Measurements from ENCODE around the gene TMEM59. TPM values are rescaled to one million over a fixed set of nuclear protein-coding genes. Genes with fewer than 3 reads are reported as not detected.

The TMEM59 gene, protein sequence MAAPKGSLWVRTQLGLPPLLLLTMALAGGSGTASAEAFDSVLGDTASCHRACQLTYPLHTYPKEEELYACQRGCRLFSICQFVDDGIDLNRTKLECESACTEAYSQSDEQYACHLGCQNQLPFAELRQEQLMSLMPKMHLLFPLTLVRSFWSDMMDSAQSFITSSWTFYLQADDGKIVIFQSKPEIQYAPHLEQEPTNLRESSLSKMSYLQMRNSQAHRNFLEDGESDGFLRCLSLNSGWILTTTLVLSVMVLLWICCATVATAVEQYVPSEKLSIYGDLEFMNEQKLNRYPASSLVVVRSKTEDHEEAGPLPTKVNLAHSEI
- 100 to 1,000 TPM; 282 to 326 TPM for total RNA-seq

DNA sequence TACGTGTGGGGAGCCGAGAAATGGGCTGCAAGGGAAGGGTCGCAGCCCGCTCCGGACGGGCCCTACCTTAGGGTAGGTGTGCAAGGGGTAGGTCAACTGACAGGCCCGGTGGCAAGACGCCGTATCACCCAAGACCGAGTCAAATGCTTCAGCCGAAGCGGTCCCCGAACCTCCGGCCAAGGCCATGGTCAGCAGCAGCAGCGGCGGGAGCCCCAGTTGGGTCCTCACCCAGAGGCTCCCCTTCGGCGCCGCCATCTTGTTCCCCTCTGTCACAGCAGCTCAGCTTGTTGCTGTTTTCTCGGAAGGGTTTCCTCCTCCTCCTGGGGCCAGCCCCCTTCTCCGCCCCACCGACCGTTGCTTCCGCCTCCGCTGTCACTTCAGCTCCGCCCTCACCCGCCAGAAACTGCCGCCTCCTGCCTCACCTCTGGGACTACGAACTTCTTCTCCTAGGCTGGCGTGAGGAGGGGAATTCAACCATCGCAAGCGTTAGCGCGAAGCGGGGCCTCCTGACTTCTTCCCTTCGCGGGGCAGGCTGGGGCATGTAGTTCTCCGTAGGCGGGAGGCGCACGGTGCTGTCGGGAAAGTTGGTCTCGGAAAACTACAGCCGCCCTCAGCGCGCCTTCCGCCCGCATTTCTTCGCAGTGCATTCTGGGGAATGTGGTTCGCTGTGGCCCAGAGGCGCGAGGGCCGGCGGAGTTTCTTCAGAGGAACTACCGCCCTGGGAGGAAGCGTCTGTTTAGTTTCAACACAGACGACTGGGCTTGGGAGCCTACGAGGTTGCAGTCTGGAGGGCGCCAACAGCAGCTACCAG lies at the start of gene TMEM59, which contains the start of gene TCEANC2:
Gene TMEM59 (minus strand): TSS at position 271 of the 811 bp plus-strand sequence. CDS start 16 bp downstream, at position 255.
Gene TCEANC2 (plus strand): TSS at position 675 of the 811 bp plus-strand sequence. CDS start 815 bp downstream, outside the sequence.
- Histone ChIP-seq H3K4me3 (peak within 1 kb of the TSS; percentile 85), H3K9me3 (no peaks in the 10 kb centered on the region), H3K36me3 (no peaks in the 10 kb centered on the region), H3K27ac (peak within 1 kb of the TSS; percentile 96 to 97), H3K4me1 (ENCODE audit: control insufficient read depth in 1 of 2, low read depth in 2 of 2) (peaks cover 20 to 33% of the 10 kb centered on the region in 2 donors), H3K27me3 (replicated peaks; ENCODE audit: insufficient read depth) (no peaks in the 10 kb centered on the region)
- TF ChIP-seq, protein P1, sequence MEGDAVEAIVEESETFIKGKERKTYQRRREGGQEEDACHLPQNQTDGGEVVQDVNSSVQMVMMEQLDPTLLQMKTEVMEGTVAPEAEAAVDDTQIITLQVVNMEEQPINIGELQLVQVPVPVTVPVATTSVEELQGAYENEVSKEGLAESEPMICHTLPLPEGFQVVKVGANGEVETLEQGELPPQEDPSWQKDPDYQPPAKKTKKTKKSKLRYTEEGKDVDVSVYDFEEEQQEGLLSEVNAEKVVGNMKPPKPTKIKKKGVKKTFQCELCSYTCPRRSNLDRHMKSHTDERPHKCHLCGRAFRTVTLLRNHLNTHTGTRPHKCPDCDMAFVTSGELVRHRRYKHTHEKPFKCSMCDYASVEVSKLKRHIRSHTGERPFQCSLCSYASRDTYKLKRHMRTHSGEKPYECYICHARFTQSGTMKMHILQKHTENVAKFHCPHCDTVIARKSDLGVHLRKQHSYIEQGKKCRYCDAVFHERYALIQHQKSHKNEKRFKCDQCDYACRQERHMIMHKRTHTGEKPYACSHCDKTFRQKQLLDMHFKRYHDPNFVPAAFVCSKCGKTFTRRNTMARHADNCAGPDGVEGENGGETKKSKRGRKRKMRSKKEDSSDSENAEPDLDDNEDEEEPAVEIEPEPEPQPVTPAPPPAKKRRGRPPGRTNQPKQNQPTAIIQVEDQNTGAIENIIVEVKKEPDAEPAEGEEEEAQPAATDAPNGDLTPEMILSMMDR (IDR thresholded peaks at IDR 0.05): no peak
- ATAC-seq (ENCODE audit: insufficient number of reproducible peaks, low FRiP score, low read depth) (peak; percentile 82), DNase-seq (ENCODE audit: low spot score) (peak; percentile 95)

- H3K4me3 ChIP-seq: no peak overlapping the region
- ATAC-seq (ENCODE audit: insufficient number of reproducible peaks, low FRiP score, low read depth) (no peak), DNase-seq (ENCODE audit: low spot score) (no peak)
- no peaks in the 10 kb centered on the region for H3K27me3 ChIP-seq (replicated peaks; ENCODE audit: insufficient read depth)
- no peaks in the 10 kb centered on the region for H3K4me1 ChIP-seq (ENCODE audit: control insufficient read depth in 1 of 2, low read depth in 2 of 2)
- H3K9me3 ChIP-seq: no peaks in the 10 kb centered on the region
- no peak overlapping the region for H3K27ac ChIP-seq
- TF ChIP-seq, protein P1 (IDR thresholded peaks at IDR 0.05): no peak
- H3K36me3 ChIP-seq: no peaks in the 10 kb centered on the region
Observed at GRCh38 chr1:54100500-54100899, 47.5 kb upstream of the TMEM59 start.

GRCh38 chr1:54099061-54099610 lies 46.1 kb upstream of the TMEM59 start:
- no peak overlapping the region for H3K4me3 ChIP-seq
- H3K4me1 ChIP-seq (ENCODE audit: control insufficient read depth in 1 of 2, low read depth in 2 of 2): no peaks in the 10 kb centered on the region
- DNase-seq (ENCODE audit: low spot score) (no peak), ATAC-seq (ENCODE audit: insufficient number of reproducible peaks, low FRiP score, low read depth) (no peak)
- no peaks in the 10 kb centered on the region for H3K36me3 ChIP-seq
- H3K27me3 ChIP-seq (replicated peaks; ENCODE audit: insufficient read depth): no peaks in the 10 kb centered on the region
- H3K9me3 ChIP-seq: no peaks in the 10 kb centered on the region
- H3K27ac ChIP-seq: no peak overlapping the region
- TF ChIP-seq, protein P1 (IDR thresholded peaks at IDR 0.05): no peak

- TF ChIP-seq, protein P1 (IDR thresholded peaks at IDR 0.05): no peak
- DNase-seq (ENCODE audit: low spot score) (no peak), ATAC-seq (ENCODE audit: insufficient number of reproducible peaks, low FRiP score, low read depth) (no peak)
- no peak overlapping the region for H3K4me3 ChIP-seq
- no peak overlapping the region for H3K27ac ChIP-seq
- no peaks in the 10 kb centered on the region for H3K4me1 ChIP-seq (ENCODE audit: control insufficient read depth in 1 of 2, low read depth in 2 of 2)
- H3K27me3 ChIP-seq (replicated peaks; ENCODE audit: insufficient read depth): no peaks in the 10 kb centered on the region
- H3K36me3 ChIP-seq: no peaks in the 10 kb centered on the region
- no peaks in the 10 kb centered on the region for H3K9me3 ChIP-seq
Observed at GRCh38 chr1:54096877-54097240, 43.9 kb upstream of the TMEM59 start.
